ENCODE results near the gene BRD9.
"Not testable (repeated sequence)": the region's sequence is repeated elsewhere in the genome, so short reads cannot be mapped to it uniquely, and the experiment has no call there.

Gene BRD9

DNA sequence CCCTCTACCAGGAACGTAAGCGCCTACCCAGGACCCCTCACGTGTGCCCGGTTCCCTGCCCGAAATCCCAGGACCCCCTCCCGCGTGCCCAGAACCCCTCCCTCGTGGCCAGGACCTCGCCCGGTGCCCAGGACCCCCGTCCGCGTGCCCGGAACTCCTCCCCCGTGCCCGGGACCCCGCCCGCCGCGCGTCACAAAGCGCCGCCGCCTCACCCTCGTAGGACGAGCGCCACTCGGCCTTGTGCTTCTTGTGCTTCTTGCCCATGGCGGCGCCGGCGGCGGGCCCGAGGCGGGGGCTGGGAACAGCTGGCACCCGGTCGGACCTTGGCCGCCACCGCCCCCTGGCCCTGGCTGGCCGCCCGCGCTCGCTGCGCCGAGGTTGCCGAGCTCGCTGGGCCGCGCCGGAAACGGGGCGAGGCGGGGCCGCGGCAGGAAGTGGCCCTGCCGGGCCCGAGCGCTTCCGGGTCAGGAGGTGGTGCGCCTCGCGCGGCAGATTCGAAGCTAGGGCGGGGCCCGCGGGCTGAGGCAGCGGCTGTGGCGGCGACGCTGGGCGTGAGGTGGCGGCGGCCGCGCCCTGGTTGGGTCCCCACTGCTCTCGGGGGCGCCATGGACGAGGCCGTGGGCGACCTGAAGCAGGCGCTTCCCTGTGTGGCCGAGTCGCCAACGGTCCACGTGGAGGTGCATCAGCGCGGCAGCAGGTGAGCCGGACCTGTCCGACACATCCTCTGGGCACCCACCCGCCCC, at the start of gene BRD9, which contains the start of gene TRIP13:
Gene BRD9, minus strand, starts transcription at position 408 of the 743 bp plus-strand sequence. Its CDS starts 144 bp downstream, at position 264.
Gene TRIP13, plus strand, starts transcription at position 491 of the 743 bp plus-strand sequence. Its CDS starts 115 bp downstream, at position 606.
- TF ChIP-seq POLR2A (IDR thresholded peaks at IDR 0.05; ENCODE audit: extremely low read depth, insufficient read length) (peak; percentile 92), MYC (IDR thresholded peaks at IDR 0.05; ENCODE audit: low read depth, low read length) (peak; percentile 96)
- TF ChIP-seq, protein P1, sequence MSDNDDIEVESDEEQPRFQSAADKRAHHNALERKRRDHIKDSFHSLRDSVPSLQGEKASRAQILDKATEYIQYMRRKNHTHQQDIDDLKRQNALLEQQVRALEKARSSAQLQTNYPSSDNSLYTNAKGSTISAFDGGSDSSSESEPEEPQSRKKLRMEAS (IDR thresholded peaks at IDR 0.05; ENCODE audit: low read depth, low read length) = peak; percentile 88
- TF ChIP-seq, protein P2, sequence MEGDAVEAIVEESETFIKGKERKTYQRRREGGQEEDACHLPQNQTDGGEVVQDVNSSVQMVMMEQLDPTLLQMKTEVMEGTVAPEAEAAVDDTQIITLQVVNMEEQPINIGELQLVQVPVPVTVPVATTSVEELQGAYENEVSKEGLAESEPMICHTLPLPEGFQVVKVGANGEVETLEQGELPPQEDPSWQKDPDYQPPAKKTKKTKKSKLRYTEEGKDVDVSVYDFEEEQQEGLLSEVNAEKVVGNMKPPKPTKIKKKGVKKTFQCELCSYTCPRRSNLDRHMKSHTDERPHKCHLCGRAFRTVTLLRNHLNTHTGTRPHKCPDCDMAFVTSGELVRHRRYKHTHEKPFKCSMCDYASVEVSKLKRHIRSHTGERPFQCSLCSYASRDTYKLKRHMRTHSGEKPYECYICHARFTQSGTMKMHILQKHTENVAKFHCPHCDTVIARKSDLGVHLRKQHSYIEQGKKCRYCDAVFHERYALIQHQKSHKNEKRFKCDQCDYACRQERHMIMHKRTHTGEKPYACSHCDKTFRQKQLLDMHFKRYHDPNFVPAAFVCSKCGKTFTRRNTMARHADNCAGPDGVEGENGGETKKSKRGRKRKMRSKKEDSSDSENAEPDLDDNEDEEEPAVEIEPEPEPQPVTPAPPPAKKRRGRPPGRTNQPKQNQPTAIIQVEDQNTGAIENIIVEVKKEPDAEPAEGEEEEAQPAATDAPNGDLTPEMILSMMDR (IDR thresholded peaks at IDR 0.05; ENCODE audit: low read depth, low read length) = no peak
- peak; percentile 92 for DNase-seq (ENCODE audit: low read depth)
- H3K4me3 ChIP-seq (ENCODE audit: low read depth, low read length) = peak within 1 kb of the TSS; percentile 93

GRCh38 chr5:940741-941140, 48.1 kb upstream of the BRD9 start:
- not testable (repeated sequence) for H3K4me3 ChIP-seq (ENCODE audit: low read depth, low read length)

GRCh38 chr5:939368-939767, 46.8 kb upstream of the BRD9 start:
- H3K4me3 ChIP-seq (ENCODE audit: low read depth, low read length) = no peak overlapping the region
- TF ChIP-seq MYC (IDR thresholded peaks at IDR 0.05; ENCODE audit: low read depth, low read length) = no peak
- TF ChIP-seq, protein P2 (IDR thresholded peaks at IDR 0.05; ENCODE audit: low read depth, low read length) = no peak
- TF ChIP-seq POLR2A (IDR thresholded peaks at IDR 0.05; ENCODE audit: extremely low read depth, insufficient read length) = no peak
- TF ChIP-seq, protein P1 (IDR thresholded peaks at IDR 0.05; ENCODE audit: low read depth, low read length) = no peak
- DNase-seq (ENCODE audit: low read depth) = no peak

More at GRCh38 chr5:940741-941140, 48.1 kb upstream of the BRD9 start:
- not testable (repeated sequence) for DNase-seq (ENCODE audit: low read depth)

GRCh38 chr5:937151-937924, 44.7 kb upstream of the BRD9 start:
- TF ChIP-seq POLR2A (IDR thresholded peaks at IDR 0.05; ENCODE audit: extremely low read depth, insufficient read length) (no peak), MYC (IDR thresholded peaks at IDR 0.05; ENCODE audit: low read depth, low read length) (no peak)
- TF ChIP-seq, protein P2 (IDR thresholded peaks at IDR 0.05; ENCODE audit: low read depth, low read length) = no peak
- TF ChIP-seq, protein P1 (IDR thresholded peaks at IDR 0.05; ENCODE audit: low read depth, low read length) = no peak
- H3K4me3 ChIP-seq (ENCODE audit: low read depth, low read length) = no peak overlapping the region
- DNase-seq (ENCODE audit: low read depth) = no peak

DNA sequence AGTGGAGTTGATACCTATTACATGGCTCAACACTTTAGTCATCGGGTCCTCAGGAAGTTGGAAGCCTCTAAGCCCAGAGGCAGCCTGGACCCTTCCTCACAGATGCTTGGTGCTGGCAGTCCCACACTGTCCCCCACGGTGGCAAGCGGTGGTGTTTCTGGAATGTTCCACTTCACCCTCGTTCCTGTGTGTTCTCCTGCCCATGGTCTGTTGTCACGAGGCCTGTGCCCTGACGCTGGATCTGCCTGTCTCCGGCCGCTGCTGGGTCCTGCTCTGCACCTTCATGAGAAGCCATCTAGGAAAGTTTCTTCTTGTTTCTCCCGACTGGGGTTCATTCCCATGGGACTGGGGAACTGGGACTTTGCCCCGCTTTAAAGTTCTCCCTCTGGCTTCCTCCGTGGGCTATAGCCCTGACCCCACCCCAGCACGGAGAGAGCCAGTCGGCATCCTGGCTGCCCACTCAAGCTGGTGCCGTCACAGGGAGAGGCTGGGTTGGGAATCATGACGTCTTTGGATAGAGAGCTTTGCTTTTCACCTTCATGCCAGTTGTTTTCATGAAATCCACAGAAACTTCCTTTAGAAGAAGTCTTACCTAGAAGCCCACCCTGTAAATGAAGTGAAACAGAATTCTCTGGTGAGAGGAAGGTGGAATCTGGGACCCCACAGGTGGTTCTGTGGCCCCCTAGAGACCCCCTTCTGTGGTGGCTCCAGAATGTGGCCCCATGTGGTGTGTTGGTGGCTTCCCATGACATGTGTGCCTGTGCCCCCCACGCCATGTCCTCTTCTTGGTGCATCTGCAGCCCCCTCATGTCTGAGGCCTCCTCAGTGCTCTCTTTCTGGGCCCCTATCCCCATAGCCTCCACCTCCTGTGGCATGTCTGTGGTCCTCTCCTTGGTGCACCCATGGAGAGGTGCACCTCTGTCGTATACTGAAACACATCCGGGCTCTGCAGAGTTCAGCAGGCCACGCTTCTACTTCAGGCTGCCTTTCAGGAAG, 43.8 kb upstream of the BRD9 start:
- no peak overlapping the region for H3K4me3 ChIP-seq (ENCODE audit: low read depth, low read length)
- DNase-seq (ENCODE audit: low read depth) = no peak
- TF ChIP-seq POLR2A (IDR thresholded peaks at IDR 0.05; ENCODE audit: extremely low read depth, insufficient read length) (no peak), MYC (IDR thresholded peaks at IDR 0.05; ENCODE audit: low read depth, low read length) (no peak)
- TF ChIP-seq, protein P1 (IDR thresholded peaks at IDR 0.05; ENCODE audit: low read depth, low read length) = 0 out of 2 replicates have a peak, but pooled peaks have one; percentile 8

GRCh38 chr5:935510-936084, 43.0 kb upstream of the BRD9 start:
- peak; percentile 76 for DNase-seq (ENCODE audit: low read depth)
- TF ChIP-seq MYC (IDR thresholded peaks at IDR 0.05; ENCODE audit: low read depth, low read length) (peak; percentile 25; the same call in 1 of the 2 replicates), POLR2A (IDR thresholded peaks at IDR 0.05; ENCODE audit: extremely low read depth, insufficient read length) (no peak)
- TF ChIP-seq, protein P2 (IDR thresholded peaks at IDR 0.05; ENCODE audit: low read depth, low read length) = no peak
- TF ChIP-seq, protein P1 (IDR thresholded peaks at IDR 0.05; ENCODE audit: low read depth, low read length) = no peak

GRCh38 chr5:934381-934967, 41.9 kb upstream of the BRD9 start:
- DNase-seq (ENCODE audit: low read depth); H3K4me3 ChIP-seq (ENCODE audit: low read depth, low read length): not testable (repeated sequence)

More at GRCh38 chr5:935510-936084, 43.0 kb upstream of the BRD9 start:
- no peak overlapping the region for H3K4me3 ChIP-seq (ENCODE audit: low read depth, low read length)

- not testable (repeated sequence) for H3K4me3 ChIP-seq (ENCODE audit: low read depth, low read length); DNase-seq (ENCODE audit: low read depth)
These were observed 41.4 kb upstream of the BRD9 start for GRCh38 chr5:933951-934350.

Data from NB4 (cell line).